NT2/D1 (cell line): ENCODE data around the gene OAS3.

Experiments
- YY1 ChIP-seq: IDR thresholded peaks from 2 replicates; pipeline ENCODE4 v1.6.1; 2011; ENCODE audit not compliant: insufficient read length, insufficient read depth
- ZNF274 ChIP-seq: IDR thresholded peaks from 2 replicates; pipeline ENCODE4 v1.6.1; 2011; ENCODE audit warnings: mild to moderate bottlenecking, low read depth, low read length

DNA sequence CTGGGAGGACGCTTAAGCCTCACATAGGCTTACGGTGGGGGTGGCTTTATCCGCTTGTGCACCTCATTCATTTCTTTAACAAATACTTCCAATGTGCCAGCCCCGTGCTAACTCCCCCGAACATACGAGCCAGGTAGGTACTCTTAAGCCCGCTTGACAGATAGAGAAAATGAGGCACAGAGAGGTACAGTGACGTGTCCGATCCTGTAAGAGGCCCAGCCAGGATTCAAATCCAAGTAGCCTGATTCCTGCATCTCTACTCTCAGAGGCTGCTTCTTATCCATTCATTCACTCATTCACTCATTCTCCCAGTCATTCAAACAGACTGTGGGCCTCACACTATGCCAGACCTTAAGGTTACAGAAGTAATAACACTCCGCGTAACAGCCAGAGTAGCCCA lies 477 bp downstream of the OAS3 start:
- no peak for TF ChIP-seq ZNF274
- no peak for TF ChIP-seq YY1
